Fibroblast of pulmonary artery (primary cell): ENCODE results near the gene CENPP.

Experiments
- DNase-seq: peaks from one replicate; pipeline ENCODE4 v3.0.0-alpha.2; 2010; ENCODE audit warnings: low read depth
- H3K4me3 ChIP-seq: replicated peaks from 2 replicates; pipeline ENCODE4 v1.5.1; 2011; ENCODE audit warnings: low read depth, mild to moderate bottlenecking, control low read depth, low read length, moderate library complexity
- TF ChIP-seq, protein P1 (sequence below): IDR thresholded peaks from 2 replicates; pipeline ENCODE4 v1.5.1; 2011; ENCODE audit warnings: mild to moderate bottlenecking, control low read depth, low read length, inconsistent platforms; ENCODE audit errors: missing control alignments

The CENPP gene

DNA sequence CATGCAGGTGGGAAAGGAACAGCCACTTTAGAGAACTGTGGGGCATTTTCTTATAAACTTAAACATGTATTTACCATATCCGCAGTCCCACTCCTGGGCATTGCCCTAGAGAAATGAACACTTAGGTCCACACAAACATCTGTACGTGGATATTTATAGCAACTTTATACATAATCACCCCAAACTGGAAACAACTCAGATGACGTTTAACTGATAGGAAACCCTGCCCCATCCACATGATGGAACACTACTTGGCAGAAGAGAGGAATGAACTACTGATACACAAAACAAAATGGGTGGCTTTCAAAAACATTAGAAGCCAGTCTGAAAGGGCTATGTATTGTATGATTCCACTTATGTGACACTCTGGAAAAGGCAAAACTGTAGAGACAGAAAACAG, 187.6 kb downstream of the CENPP start:
- no peak overlapping the region for H3K4me3 ChIP-seq
- no peak for DNase-seq
- TF ChIP-seq, protein P1, sequence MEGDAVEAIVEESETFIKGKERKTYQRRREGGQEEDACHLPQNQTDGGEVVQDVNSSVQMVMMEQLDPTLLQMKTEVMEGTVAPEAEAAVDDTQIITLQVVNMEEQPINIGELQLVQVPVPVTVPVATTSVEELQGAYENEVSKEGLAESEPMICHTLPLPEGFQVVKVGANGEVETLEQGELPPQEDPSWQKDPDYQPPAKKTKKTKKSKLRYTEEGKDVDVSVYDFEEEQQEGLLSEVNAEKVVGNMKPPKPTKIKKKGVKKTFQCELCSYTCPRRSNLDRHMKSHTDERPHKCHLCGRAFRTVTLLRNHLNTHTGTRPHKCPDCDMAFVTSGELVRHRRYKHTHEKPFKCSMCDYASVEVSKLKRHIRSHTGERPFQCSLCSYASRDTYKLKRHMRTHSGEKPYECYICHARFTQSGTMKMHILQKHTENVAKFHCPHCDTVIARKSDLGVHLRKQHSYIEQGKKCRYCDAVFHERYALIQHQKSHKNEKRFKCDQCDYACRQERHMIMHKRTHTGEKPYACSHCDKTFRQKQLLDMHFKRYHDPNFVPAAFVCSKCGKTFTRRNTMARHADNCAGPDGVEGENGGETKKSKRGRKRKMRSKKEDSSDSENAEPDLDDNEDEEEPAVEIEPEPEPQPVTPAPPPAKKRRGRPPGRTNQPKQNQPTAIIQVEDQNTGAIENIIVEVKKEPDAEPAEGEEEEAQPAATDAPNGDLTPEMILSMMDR, result no peak

DNA sequence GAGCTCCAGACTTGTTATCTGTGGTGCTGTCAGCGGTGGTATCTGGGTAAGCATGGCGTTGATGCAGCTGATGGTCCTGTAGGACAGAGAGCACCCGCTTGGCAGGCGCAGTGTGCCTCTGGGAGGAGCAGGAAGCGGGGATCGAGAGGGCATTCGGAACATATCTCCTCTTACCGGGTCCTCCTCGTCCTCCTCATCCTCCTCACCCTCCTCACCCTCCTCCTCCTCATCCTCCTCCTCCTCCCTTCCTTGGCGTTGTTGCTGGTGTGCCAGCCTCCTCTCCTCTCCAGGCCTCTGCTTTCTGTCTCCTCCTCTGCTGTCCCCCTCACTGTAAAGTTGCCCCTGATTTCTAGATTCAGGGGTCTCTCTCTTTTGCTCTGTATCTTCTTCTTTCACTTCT, 188.9 kb downstream of the CENPP start:
- no peak overlapping the region for H3K4me3 ChIP-seq
- TF ChIP-seq, protein P1, result no peak
- no peak for DNase-seq

DNA sequence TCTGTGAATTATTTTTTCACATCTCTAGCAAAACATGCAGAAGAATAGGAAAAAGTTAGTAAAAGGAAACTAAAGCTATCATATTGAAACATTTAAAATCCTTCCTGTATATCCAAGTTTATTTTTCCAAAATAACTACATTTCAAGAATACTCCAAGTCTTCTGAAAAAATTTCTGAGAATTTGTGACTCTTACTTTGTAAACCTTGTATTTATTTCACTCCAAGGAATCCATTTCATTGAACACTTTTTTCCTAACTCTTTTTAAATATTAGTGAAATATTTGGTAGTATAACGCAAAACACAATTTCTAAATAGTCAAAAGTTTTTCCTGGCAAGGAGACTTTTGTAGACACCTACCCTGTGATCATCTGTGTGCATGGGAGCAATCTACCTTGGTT, 190.8 kb downstream of the CENPP start:
- H3K4me3 ChIP-seq, result no peak overlapping the region
- DNase-seq, result no peak
- TF ChIP-seq, protein P1, result no peak

DNA sequence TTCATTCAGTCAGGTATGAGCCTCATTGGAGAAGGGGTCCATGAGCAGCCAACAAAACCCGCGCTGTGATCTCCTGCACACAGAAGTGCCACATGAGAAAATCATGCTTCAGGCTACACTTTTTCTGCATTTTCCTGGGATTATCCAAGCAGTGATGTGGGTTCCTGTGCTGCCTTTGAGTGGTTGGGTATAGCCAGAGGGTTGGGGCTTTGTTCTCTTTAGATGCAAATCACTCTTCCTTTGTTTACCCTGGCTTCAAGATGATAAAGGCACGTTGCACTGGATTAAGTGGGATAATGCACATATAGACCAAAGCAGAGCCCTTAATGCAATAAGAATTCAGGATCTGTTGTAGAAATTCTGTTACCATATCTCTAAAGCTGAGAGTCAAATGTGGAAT, 191.3 kb downstream of the CENPP start:
- no peak for DNase-seq
- no peak overlapping the region for H3K4me3 ChIP-seq
- TF ChIP-seq, protein P1, result no peak

DNA sequence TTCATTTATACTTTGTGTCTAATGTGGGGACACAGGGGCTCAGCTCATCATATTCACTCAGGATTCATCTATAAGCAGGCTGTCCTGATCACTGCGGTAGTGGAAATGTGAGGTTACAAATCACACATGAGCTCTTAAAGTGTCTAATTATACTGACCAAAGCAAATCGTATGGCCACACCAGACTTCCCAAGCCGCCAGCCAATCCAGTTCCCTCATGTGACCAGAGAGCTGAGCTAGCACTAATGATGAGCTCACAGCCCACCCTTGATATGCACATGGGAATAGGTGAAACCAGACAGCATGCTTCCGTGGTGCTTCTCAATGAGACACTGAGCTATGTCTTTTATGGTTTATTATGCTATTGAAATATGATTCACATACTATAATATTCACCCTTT, 192.4 kb downstream of the CENPP start:
- no peak overlapping the region for H3K4me3 ChIP-seq
- TF ChIP-seq, protein P1, result no peak
- no peak for DNase-seq

DNA sequence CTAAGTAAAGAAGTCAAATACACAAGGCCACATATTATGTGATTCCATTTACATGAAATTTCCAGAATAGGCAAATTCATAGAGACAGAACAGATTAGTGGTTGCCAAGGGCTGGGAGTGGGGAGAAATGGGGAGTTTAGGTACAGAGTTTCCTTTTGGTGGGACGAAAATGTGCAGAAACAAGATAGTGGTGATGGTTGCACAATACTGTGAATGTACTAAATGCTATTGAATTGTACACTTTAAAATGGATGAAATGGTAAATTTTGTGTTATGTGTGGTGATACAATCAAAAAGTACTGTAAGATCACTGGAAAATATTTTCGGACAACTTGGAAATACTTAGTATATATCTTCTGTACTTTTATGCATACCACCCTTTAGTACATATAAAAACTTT, 195.1 kb downstream of the CENPP start:
- DNase-seq, result no peak
- TF ChIP-seq, protein P1, result no peak
- no peak overlapping the region for H3K4me3 ChIP-seq
